T-helper 2 cell treated with Interferon-gamma antibody and Interleukin-4, amounts not matched to agents 100 ng/mL and 5 ng/mL, for 36 hours (primary cell): ENCODE data around the gene CTNNBL1. TPM values are rescaled to one million over a fixed set of nuclear protein-coding genes. Genes with fewer than 3 reads are reported as not detected.
"Not testable (repeated sequence)": the region's sequence is repeated elsewhere in the genome, so short reads cannot be mapped to it uniquely, and the experiment has no call there.

Source experiments
- intact Hi-C: fragments of 100-400 bp; cut with micrococcal nuclease; formaldehyde crosslinking; loops from one replicate; pipeline ENCODE4 v1.15.1; 2023
- total RNA-seq: library from RNA; stranded (reverse); gene quantifications from 2 replicates; pipeline ENCODE4 v1.2.3, GENCODE V29; 2022

CTNNBL1 gene, protein sequence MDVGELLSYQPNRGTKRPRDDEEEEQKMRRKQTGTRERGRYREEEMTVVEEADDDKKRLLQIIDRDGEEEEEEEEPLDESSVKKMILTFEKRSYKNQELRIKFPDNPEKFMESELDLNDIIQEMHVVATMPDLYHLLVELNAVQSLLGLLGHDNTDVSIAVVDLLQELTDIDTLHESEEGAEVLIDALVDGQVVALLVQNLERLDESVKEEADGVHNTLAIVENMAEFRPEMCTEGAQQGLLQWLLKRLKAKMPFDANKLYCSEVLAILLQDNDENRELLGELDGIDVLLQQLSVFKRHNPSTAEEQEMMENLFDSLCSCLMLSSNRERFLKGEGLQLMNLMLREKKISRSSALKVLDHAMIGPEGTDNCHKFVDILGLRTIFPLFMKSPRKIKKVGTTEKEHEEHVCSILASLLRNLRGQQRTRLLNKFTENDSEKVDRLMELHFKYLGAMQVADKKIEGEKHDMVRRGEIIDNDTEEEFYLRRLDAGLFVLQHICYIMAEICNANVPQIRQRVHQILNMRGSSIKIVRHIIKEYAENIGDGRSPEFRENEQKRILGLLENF
- 74.4 and 86.8 TPM in 2 replicates for total RNA-seq

DNA sequence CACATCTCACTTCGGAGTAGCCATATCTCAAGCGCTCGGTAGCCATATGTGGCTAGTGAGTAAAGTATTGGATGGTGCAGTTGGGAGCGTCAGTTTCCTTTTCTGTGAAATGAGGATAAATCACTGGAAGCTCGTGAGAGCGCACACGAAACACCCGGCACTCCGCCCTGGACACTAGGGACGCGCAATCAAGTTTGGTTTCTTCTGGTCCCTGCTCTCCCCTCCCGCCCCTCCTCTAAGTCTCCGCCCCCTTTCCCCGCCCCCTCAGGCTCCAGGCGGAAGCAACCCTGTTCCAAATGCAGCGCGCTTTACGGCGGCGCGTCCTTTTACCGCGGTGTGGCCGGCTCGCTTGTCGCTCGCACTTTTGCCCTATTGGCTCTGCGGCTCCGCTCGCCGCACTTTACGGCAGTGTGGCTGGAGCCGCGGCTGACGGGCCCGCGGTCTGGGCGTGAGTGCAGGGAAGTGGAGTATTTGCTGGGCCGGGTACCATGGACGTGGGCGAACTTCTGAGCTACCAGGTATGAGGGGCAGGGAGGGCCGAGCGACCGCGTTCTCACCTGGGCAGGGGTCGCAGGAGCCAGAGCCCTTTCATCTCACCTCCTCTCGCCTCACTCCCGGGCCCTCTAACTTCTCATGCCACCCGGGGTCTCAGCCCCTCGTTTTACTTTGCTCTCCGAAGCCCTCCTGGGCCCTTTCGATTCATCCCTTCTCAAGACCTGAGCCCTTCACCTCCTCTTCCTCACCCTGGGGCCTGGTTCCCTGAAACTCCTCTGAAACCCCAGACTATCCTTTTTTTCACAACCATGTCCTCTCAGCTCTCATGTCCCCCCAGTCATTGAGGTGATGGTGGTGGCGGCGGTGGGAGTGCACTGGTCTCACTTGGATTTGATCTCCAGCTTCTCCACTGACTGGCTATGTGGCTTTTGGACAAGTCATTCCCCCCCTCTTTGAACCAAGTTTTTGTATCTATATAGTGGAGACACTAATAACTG lies at the start of gene CTNNBL1:
Gene CTNNBL1, plus strand, starts transcription at position 396 of the 992 bp plus-strand sequence. Its CDS starts 93 bp downstream, at position 489.
- intact Hi-C loops, result loop anchor here (5.0 kb wide), 2 partner anchors 167 to 338 kb away; partner anchors contain the start of genes BLCAP, RPRD1B and TTI1

DNA sequence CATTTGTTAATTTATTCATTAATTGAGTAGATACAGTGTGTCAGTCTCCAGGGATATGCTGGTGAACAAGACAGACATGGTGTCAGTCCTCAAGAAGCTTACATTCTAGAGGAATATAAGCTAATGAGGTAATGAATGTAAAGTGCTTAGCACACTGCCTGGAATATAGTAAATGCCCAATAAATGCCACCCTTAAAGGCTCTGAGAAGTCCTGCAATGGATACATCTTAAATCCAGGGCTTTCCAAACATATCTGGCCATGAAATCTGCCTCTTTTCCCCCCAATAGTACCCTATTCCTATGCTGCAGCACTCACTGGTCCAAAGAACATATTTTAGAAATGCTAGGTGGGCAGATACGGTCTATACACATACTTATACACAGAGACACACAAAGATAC lies 49.2 kb upstream of the CTNNBL1 start:
- intact Hi-C loops, result no loop called here

DNA sequence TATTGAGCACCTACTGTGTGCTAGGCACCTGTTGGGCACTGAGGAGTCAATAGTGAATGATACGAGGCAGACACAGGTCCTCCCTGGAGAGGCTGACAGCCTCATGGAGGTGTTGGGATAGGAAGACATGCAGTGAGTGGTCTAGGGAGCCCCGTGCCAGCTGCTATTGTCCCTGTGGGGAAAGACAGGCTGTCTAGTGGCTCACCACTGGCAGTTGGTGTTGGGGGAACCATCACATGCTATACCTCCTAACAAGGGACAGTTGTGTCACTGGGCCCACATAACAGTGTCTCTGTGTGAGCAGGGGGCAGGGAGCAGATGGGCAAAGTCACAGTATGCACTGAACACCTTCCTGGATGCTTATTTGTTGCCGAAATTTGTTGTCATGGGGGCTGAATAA lies 45.9 kb upstream of the CTNNBL1 start:
- intact Hi-C loops, result no loop called here

DNA sequence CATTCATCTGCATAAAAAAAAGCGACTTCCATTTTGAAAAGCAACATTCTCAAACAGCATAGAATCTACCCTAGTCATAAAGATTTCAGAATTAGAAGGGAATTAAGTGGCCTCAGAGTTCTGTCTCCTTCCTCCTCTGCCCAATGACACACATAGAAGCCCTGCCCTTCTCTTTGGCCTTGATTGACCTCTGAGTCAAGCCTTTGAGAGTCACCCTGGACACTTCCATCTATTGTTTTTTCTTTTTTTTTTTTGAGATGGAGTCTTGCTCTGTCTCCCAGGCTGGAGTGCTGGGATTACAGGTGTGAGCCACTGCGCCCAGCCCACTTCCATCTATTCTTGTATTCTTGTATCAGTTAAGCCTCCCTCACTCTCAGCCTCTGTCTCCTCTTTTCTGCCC lies 44.8 kb upstream of the CTNNBL1 start:
- intact Hi-C loops, result no loop called here

DNA sequence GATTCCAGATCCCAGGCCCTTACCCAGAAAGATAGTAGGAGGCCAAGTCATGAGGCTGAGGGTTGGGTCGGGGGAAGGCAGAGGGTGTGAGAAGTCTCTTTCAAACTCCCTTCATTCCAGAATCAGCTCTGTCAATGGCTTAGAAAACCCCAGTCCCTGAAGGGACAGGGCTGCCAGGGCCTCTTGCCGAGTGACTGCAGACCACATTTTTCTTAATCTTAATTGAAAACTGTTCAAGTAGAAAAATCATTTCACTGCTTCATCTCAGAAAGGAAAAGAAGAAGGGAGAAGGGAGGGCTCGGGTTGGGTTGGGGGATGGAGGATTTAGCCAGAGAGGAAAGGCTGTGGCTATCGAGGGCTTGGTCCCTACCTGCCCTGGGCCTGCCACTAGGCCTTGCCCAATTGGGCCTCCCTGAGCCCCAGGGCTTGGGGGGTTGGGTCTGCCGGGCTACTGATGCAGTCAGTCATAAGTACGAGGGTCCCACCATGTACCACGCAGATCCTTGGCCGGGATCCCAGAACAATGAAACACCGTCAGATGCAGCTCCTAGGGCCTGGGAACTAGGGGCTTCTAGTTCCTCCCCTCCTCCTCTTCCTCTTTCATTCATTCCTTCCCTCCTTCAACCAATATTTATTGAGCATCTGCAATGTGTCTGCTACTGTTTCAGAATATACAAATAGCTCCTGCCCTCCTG lies 44.0 kb upstream of the CTNNBL1 start:
- intact Hi-C loops, result no loop called here

DNA sequence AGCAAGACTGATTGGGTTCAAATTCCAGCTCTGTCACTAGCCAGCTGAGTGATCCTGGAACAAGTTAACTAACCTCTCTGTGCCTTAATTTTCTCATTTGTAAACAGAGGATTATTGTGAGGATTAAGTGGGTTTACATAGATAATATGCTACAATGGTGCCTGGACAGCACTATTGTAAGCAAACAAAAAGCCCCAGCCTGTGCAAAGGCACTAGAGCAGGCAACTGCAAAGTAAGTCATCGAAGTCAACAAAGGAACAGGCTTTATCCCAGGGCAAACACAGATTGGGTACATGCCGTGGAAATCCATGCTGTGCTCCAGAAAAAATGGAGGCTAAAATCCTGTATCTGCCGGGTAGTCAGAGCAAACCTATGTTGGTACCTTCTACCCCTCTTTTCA lies 43.2 kb upstream of the CTNNBL1 start:
- intact Hi-C loops, result no loop called here

DNA sequence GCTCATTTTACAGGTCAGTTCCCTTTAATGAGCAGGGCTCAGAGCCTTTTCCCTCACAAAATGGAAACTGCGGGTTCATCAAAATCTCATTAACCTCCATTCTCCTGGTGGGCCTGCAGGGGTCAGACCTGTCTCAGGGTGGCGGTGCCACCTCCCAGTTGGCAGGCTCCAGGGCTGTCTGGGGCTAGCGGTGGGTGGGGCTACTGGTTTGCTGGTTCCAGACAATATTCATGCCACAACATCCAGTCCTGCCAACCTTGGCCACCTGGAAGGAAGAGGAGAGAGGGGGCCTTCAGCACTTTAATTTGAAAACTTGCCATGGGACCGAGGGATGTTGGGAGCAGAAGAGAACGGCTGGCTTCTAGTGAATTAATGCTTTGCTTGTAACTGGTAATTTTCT lies 41.9 kb upstream of the CTNNBL1 start:
- intact Hi-C loops, result no loop called here

DNA sequence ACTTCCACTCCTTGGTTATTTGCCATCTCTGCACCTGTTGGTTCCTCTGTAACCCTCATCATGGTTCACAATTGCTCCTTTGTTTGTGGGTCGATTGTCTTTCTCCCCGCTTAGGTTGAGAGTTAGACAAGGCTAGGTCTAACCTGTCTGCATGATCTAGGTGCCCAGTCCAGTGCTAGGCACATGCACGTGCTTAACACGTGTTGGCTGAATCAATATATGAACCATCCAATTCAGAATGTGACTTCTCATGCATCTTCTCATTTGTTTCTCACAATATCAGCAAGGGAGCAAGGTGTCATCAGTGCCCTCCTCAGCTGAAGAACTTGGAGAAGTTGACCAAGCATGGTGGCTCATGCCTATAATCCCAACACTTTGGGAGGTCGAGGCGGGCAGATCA lies 36.9 kb upstream of the CTNNBL1 start:
- intact Hi-C loops, result no loop called here

DNA sequence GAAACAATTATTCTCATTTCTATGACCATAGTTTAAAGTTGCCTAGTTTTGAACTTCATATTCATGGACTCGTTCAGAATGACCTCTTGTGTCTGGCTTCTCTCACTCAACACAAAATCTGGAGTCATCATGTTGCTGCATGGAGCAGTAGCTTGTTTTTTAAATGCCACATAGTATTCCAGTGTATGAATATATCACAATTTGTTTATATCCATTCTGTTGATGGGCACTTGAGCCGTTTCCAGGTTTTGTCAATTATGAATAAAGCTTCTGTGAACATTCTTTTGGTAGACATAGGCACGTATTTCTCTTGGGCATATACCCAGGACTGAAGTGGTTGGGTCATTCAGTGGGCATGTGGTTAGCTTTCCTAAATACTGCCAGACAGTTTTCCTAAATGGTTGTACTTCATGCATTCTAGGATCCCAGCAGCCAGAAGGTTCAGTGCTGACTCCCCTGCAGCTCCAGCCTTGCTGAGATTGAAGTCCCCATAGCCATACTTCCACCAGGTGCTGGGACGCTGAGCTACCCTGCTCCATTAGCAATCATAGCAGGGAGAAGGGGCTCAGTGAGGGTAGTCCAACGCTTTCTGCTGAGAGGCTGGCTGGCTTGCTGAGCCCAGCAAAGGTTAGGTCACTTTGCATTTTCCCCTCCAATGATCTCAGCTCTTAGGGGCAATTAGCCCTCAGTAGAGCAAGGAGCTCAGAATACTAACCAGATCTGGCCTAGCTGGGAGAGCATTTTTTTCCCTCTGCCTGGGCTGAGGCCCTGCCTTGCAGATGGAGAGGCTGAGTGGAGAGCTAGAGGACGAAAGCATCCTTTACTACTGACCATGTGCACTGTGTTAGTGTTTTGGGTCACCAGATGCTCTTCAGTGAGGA lies 35.7 kb upstream of the CTNNBL1 start:
- intact Hi-C loops, result no loop called here

DNA sequence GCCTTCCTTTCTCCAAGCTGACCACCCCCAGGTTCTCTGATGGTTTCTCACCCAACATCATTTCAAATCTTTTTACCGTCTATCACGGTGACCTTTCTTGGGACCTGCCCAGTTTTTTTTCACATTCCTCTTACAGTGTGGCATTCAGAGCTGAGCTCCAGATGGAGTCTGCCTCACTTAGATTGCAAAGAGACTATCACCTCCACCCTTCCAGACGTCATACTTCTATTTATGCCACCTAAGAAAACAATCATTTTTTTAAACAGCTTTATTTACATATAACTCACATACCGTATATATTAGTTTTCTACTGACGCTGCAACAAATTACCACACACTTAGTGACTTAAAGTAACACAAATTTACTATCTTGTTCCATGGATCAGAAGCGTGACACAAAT lies 32.3 kb upstream of the CTNNBL1 start:
- intact Hi-C loops, result no loop called here

DNA sequence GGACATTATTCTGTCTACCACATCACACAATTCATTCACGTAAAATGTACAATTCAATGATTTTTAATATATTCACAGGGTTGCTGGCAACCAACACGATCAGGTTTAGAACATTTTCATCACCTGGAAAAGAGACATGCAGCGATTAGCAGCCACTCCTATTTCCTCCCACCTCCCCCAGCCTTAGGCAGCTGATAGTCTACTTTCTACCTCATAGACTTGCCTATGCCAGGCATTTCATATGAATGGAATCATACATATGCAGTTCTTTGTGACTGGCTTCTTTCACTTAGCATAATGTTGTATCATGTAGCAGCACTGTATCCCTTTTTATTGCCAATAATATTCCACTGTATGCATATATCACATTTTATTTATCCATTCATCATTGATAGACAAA lies 31.5 kb upstream of the CTNNBL1 start:
- intact Hi-C loops, result no loop called here

DNA sequence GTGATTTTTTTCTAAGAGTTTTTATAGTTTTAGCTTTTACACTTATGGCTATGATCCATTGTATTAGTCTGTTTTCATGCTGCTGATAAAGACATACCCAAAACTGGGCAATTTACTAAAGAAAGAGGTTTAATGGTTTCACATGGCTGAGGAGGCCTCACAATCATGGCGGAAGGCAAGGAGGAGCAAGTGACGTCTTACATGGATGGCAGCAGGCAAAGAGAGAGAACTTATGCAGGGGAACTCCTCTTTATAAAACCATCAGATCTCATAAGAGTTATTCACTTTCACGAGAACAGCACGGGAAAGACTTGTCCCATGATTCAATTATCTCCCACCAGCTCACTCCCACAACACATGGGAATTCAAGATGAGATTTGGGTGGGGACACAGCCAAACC lies 29.2 kb upstream of the CTNNBL1 start:
- intact Hi-C loops, result not testable (repeated sequence)

DNA sequence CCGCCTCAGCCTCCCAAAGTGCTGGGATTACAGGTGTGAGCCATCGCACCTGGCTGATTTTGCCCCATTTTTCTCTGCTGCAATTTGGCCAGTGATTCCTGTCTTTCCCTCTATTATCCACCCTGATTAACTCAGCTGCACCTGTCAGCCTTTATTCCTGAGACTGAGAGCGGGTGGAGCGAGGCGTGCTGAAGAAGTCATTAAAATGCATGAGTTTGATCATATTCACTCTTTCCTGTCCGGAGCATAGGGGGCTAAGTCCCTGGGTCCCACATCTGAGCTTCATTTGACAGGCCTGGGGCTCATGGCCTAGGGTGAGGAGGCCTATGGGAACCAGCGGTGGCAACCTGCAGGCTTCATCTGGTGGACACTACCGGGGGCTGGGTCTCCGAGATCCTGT lies 25.7 kb upstream of the CTNNBL1 start:
- intact Hi-C loops, result no loop called here

DNA sequence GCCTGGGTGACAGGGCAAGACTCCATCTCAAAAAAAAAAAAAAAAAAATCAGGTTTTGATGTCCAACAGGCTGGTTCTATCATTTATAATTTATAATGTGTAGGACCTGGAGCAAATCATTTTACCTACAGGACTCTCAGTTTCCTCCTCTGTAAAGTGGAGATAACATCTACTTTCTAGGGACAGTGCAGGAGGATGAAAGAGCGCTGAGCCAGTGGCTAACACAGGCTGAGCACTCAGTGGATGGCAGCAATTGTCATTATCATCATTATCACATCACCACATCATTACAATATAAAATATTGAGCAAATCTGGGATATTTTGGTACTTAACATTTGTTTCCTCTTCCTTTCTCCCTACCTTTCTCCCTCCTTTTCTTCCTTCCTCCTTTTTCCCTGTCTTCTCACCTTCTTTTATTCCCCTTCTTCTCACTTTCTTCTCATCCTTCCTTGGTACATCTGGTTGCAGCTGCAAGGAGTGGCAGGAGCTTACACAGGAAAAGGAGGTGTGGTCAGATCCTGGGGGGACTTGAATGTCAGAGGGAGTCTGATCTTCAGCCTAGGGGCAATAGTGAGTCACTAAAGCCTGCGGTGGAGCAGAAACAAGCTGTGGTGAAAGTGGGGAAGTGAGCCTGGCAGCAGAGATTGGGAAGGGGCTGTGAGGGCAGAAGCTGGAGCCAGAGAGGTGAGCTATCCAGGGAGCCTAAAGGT lies 24.6 kb upstream of the CTNNBL1 start:
- intact Hi-C loops, result no loop called here

DNA sequence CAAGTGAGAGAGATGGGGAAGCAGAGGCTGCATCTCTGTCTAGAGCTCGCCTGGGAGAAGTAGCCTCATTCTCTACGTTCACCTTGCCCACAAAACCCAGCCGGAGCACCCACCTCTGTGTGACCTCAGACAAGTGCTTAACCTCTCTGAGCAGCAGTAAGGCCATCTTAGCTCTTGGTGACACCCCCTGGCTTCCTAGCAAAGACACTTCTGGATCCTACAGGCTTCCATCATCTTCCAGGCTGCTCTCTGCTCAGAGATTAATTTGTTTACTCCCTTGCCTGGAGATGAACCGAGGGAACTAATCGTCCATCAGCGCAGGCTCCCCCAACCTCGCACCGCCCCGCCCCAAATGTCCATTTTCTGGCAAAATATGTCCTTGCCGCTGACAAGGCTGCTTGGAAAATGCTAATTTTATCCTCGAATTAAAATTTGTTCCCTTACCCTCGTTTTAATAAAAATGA lies 24.0 kb upstream of the CTNNBL1 start:
- intact Hi-C loops, result no loop called here

DNA sequence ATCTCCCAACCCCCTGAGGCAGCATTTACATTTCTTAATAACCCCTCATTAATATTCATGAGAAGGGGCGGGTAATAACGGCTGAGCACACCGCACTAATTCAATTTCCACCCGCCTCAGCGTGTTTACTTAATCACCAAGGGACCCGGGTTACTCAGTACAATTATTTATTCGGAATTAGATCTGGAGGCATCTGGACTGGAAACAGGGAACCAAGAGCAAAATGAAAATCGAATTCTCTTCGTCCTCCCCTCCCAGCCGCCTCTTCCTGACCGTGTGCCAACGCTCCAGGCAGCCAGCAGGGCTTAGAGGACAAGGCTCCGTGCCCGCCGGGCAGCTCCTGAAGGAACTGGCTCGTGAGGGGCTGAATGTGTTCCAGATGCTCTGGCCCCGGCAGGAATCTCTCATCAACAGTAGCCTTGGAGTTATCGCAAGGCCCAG lies 23.5 kb upstream of the CTNNBL1 start:
- intact Hi-C loops, result no loop called here

DNA sequence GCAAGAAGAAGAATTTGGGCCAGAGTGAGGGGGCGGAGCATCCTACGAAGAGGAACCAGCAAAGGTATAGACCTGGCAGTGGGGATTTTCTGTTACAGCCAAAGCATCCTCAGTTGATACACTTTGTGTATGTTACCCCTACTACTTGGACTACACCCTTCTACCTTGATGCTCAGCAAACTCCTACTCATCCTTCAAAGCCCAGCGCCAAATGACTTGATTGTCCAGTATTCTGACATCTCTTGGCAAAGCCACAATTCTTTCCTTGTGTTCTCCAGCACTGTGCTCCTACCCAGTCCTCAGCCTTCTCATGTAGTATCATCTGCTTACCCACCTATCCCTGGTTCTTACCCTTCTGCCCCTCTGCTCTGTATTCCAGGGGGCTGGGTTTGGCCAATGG lies 21.7 kb upstream of the CTNNBL1 start:
- intact Hi-C loops, result no loop called here

DNA sequence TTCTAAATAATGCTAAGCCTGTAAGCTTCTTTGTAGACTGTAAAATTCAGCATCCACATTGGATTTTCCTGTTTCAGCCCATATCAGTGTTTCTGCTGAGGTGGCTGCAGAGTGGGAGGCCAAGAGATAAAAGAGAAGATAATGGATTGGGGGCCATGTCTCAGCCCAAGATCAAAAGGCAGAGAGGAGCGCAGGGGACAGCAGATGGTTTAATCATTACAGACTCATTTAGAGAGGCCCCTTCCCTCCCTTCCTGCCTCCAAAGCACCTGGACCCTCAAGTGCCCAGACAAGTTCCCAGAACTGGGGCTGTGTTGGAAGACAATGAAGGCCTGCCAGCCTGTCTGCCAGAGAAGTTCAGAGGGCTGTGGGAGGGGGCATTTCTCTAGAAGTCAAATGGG lies 20.4 kb upstream of the CTNNBL1 start:
- intact Hi-C loops, result no loop called here

DNA sequence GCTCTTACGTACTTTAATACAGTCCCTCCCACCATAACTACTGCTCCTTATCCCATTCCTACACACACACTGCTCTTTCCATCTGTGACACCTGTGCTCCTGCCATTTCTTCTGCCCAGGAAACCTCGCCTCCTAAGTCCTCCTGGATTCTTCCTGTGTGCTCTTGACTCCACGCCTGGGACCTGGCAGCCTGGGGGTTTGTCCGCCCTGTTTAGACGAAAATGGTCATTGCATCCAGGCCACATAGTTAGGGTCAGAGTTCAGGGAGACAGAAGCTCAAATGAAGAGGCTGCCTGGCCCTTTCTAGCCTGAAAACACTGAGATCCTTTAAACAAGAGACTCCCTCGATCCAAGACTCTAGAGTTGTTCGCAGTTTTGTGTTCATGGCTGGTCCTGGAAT lies 17.4 kb upstream of the CTNNBL1 start:
- intact Hi-C loops, result no loop called here
